Pancreas (tissue), 10 donors: ENCODE data around the gene IRX3. TPM values are rescaled to one million over a fixed set of nuclear protein-coding genes. Genes with fewer than 3 reads are reported as not detected.

ENCODE experiments used
- ATAC-seq, 4 donors: fragments of 200-7000 bp; cut with Tn5 transposase; one replicate each; pipeline versions ENCODE4 v1.8.0 to v1.9.1; 2020; ENCODE audit warnings: mild to moderate bottlenecking in 4 of 4, moderate library complexity in 4 of 4
- DNase-seq, 6 donors: peaks; one replicate each; pipeline ENCODE4 v3.0.0-alpha.2; 2020
- FAIRE-seq: peaks from 2 replicates; lab custom pipeline; 2012; peaks lifted over from hg19 to GRCh38; lab: Jason Lieb, UNC
- H3K27ac ChIP-seq, 4 donors: fragments of 200-600 bp; sonication (generic); 1 replicate in 3 of 4; 2 replicates in 1 of 4; pipeline versions ENCODE4 v1.5.0 to v1.8.0; 2020
- H3K27me3 ChIP-seq, 4 donors: fragments of 200-600 bp; one replicate each; pipeline ENCODE4 v1.8.0; 2021
- H3K36me3 ChIP-seq, 3 donors: fragments of 200-600 bp; sonication (generic) in 1 of 3; one replicate each; pipeline versions ENCODE4 v1.5.0 to v1.8.0; 2020 to 2021
- H3K4me1 ChIP-seq, 3 donors: fragments of 200-600 bp; one replicate each; pipeline ENCODE4 v1.8.0; 2021
- H3K4me3 ChIP-seq, 4 donors: fragments of 200-600 bp; sonication (generic) in 2 of 4; one replicate each; pipeline versions ENCODE4 v1.5.0 to v1.8.0; 2020 to 2021
- H3K9me3 ChIP-seq, 4 donors: fragments of 200-600 bp; one replicate each; pipeline ENCODE4 v1.8.0; 2021
- CTCF ChIP-seq, 4 donors: fragments of 200-600 bp; sonication (generic) in 3 of 4; IDR thresholded peaks; one replicate each; pipeline versions ENCODE4 v1.5.0 to v1.8.0; 2021; ENCODE audit warnings: antibody characterized with exemption in 4 of 4
- WGBS, 2 donors: extraction: QIAGEN DNeasy Blood & Tissue Kit; methylation state at CpG; one replicate each; pipeline ENCODE4 v1.1.7; 2013; 5-methylcytosine and 5-hydroxymethylcytosine counted together
- intact Hi-C, 3 donors: fragments of 100-400 bp; cut with DNase I; formaldehyde crosslinking; loops; one replicate each; pipeline versions ENCODE4 v1.11.1 to v1.14.2; 2022
- polyA plus RNA-seq, 2 donors: library from polyadenylated mRNA; stranded (reverse); fragments of 200-250 nt; gene quantifications; one replicate each; pipeline ENCODE4 v1.2.3, GENCODE V29; 2013
- total RNA-seq, 6 donors: library from RNA; stranded (reverse); fragmentation: NEBNext Ultra II Directional in 4 of 6; extraction: Animal tissue kit (Norgen Biotek cat#: 25700) in 4 of 6; gene quantifications; one replicate each; pipeline versions ENCODE4 v1.2.1 to v1.2.4, GENCODE V29; 2021 to 2023
- donor health status: healthy with polysubstance abuse.
- donor health status: DM: no; HTN: no; CAD: no; lungs with moderate emphysema.
- donor health status: DM: no; HTN: no; CAD: no.
- donor health status: control.
- donor health status: control.
- donor health status: Bipolar disorder and iron deficiency.
- donor health status: DM: yes; HTN: yes; CAD: no.
- donor health status: DM: no; HTN: no; CAD: no.
- donor health status: DM: no; HTN: no; CAD: no.
- donor health status: DM: yes; HTN: yes; CAD: no.

The IRX3 gene
- total RNA-seq (1 to 10 TPM; 1.6 to 4.0 (median 2.0) TPM), polyA plus RNA-seq (1 to 10 TPM in 1 of 2 donors, under 1 TPM in 1; 0.87 to 3.5 TPM)

- intact Hi-C loops: loop anchor here in 2 of 3 donors (10.0 kb wide), 2 partner anchors 648 to 658 kb away; partner anchors contain the start of gene IRX5 (in 1 of the 2)
- no peaks in the 10 kb centered on the region for H3K9me3 ChIP-seq
- 1% methylated on average over 33 to 67 of the region's 67 CpGs for WGBS, 2 donors
- peaks cover 0 to 3% (median 0%) of the 10 kb centered on the region in 3 donors for H3K4me1 ChIP-seq
- peak; percentile 43 to 69 (median 64) for DNase-seq
- peak within 1 kb of the TSS; percentile 21 to 56 (median 38) for H3K4me3 ChIP-seq
- ATAC-seq: peak; percentile 57 to 65 (median 61)
- no peaks in the 10 kb centered on the region for H3K36me3 ChIP-seq
- FAIRE-seq: no peak
- peaks cover 0 to 55% (median 2%) of the 10 kb centered on the region in 4 donors for H3K27me3 ChIP-seq
- no peak for TF ChIP-seq CTCF (IDR thresholded peaks at IDR 0.05)
- peak within 1 kb of the TSS; percentile 22 to 61 (median 56) for H3K27ac ChIP-seq
Observed at GRCh38 chr16:54286366-54287130, at the start of gene IRX3. Gene IRX3, minus strand, starts transcription at chr16:54286787. Its CDS starts 737 bp downstream, at chr16:54286050.

GRCh38 chr16:54335230-54335629 lies 48.6 kb upstream of the IRX3 start:
- H3K9me3 ChIP-seq: no peaks in the 10 kb centered on the region
- 58 to 61% methylated on average over 3 of the region's 3 CpGs for WGBS, 2 donors
- H3K27ac ChIP-seq: no peak overlapping the region
- no peaks in the 10 kb centered on the region for H3K4me1 ChIP-seq
- no peak for TF ChIP-seq CTCF (IDR thresholded peaks at IDR 0.05)
- no peaks in the 10 kb centered on the region for H3K36me3 ChIP-seq
- H3K27me3 ChIP-seq: peaks cover 0 to 3% (median 0%) of the 10 kb centered on the region in 4 donors
- H3K4me3 ChIP-seq: no peak overlapping the region
- no peak for FAIRE-seq
- ATAC-seq: no peak
- no peak for DNase-seq
- intact Hi-C loops: no loop called here

- intact Hi-C loops: no loop called here
- no peak for DNase-seq
- WGBS, 2 donors: 89 to 91% methylated on average over 2 of the region's 2 CpGs
- no peaks in the 10 kb centered on the region for H3K9me3 ChIP-seq
- no peak overlapping the region for H3K4me3 ChIP-seq
- FAIRE-seq: no peak
- H3K36me3 ChIP-seq: no peaks in the 10 kb centered on the region
- H3K4me1 ChIP-seq: no peaks in the 10 kb centered on the region
- TF ChIP-seq CTCF (IDR thresholded peaks at IDR 0.05): no peak
- no peaks in the 10 kb centered on the region for H3K27me3 ChIP-seq
- no peak overlapping the region for H3K27ac ChIP-seq
- no peak for ATAC-seq
Observed at GRCh38 chr16:54334208-54334607, 47.6 kb upstream of the IRX3 start.

- H3K27ac ChIP-seq: no peak overlapping the region
- no peak for ATAC-seq
- H3K36me3 ChIP-seq: no peaks in the 10 kb centered on the region
- intact Hi-C loops: no loop called here
- H3K27me3 ChIP-seq: no peaks in the 10 kb centered on the region
- H3K4me1 ChIP-seq: no peaks in the 10 kb centered on the region
- H3K4me3 ChIP-seq: no peak overlapping the region
- FAIRE-seq: no peak
- no peak for DNase-seq
- no peaks in the 10 kb centered on the region for H3K9me3 ChIP-seq
- no peak for TF ChIP-seq CTCF (IDR thresholded peaks at IDR 0.05)
- 68 to 73% methylated on average over 7 of the region's 7 CpGs for WGBS, 2 donors
Observed at GRCh38 chr16:54331241-54332002, 44.8 kb upstream of the IRX3 start.
